HPDE6-E6E7 (cell line): ENCODE results near the gene C1orf198.

ENCODE experiments used
- DNase-seq: peaks from one replicate; pipeline ENCODE4 v3.0.0; 2011; ENCODE audit warnings: missing footprints; ENCODE audit errors: extremely low spot score

The C1orf198 gene

GRCh38 chr1:230892018-230892491 is 23.7 kb upstream of the C1orf198 start:
- no peak for DNase-seq

- DNase-seq = peak; percentile 43
Measured at GRCh38 chr1:230891413-230891812, 23.1 kb upstream of the C1orf198 start.

GRCh38 chr1:230884646-230885045 is 16.3 kb upstream of the C1orf198 start:
- no peak for DNase-seq

GRCh38 chr1:230883967-230884366 is 15.6 kb upstream of the C1orf198 start:
- DNase-seq = no peak

GRCh38 chr1:230879778-230880177 is 11.5 kb upstream of the C1orf198 start:
- DNase-seq = no peak

- DNase-seq = no peak
Measured at GRCh38 chr1:230878591-230878990, 10.3 kb upstream of the C1orf198 start.

- no peak for DNase-seq
Measured at GRCh38 chr1:230877924-230878590, 9.7 kb upstream of the C1orf198 start.

- DNase-seq = no peak
Measured at GRCh38 chr1:230877146-230877923, 9.0 kb upstream of the C1orf198 start.

GRCh38 chr1:230876660-230877059 is 8.3 kb upstream of the C1orf198 start:
- DNase-seq = no peak

GRCh38 chr1:230875370-230875769 is 7.0 kb upstream of the C1orf198 start:
- DNase-seq = no peak

- DNase-seq = no peak
Measured at GRCh38 chr1:230870916-230871315, 2.6 kb upstream of the C1orf198 start.

GRCh38 chr1:230869500-230869899 is 1.2 kb upstream of the C1orf198 start:
- no peak for DNase-seq

- peak; percentile 35 for DNase-seq
Measured at GRCh38 chr1:230868736-230869385, 540 bp upstream of the C1orf198 start.

- DNase-seq = no peak
Measured at GRCh38 chr1:230867101-230867902, 1.0 kb downstream of the C1orf198 start.

GRCh38 chr1:230866171-230867070 is 1.9 kb downstream of the C1orf198 start:
- DNase-seq = no peak

- no peak for DNase-seq
Measured at GRCh38 chr1:230865062-230865817, 3.1 kb downstream of the C1orf198 start.

- DNase-seq = no peak
Measured at GRCh38 chr1:230864441-230864840, 3.9 kb downstream of the C1orf198 start.

GRCh38 chr1:230863449-230863848 is 4.9 kb downstream of the C1orf198 start:
- peak; percentile 22 for DNase-seq

GRCh38 chr1:230861970-230862595 is 6.2 kb downstream of the C1orf198 start:
- no peak for DNase-seq

- no peak for DNase-seq
Measured at GRCh38 chr1:230861489-230861888, 6.8 kb downstream of the C1orf198 start.
